WI38 (cell line): ENCODE results near the gene SNAPC5.

Source experiments
- H3K4me3 ChIP-seq: 2 replicates; pipeline ENCODE4 v1.5.1; 2011; ENCODE audit warnings: low read depth, mild to moderate bottlenecking, control low read depth, low read length
- TF ChIP-seq, protein P1 (sequence below): IDR thresholded peaks from 2 replicates; pipeline ENCODE4 v1.5.1; 2012; ENCODE audit warnings: low read depth, mild to moderate bottlenecking, control low read depth, low read length

SNAPC5 gene

DNA sequence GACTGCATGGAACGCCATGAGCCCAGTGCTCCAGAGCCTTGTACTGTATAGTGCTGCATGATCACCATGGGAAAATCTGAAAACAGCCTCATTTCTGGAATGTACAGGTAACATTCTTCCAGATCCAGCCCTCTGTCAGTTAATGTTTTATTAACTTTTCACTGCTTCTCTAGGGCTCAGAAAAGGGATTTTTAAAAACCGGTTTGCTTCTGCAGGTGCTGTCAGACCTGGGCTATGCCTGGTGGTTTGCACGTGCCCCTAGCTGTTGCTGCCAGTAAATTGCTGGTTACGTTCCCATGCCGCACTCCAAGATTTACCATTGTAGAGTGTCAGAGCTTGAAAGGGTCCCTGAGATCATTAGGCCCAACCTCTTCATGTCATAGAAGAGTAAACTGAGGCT is 9.0 kb downstream of the SNAPC5 start:
- TF ChIP-seq, protein P1, sequence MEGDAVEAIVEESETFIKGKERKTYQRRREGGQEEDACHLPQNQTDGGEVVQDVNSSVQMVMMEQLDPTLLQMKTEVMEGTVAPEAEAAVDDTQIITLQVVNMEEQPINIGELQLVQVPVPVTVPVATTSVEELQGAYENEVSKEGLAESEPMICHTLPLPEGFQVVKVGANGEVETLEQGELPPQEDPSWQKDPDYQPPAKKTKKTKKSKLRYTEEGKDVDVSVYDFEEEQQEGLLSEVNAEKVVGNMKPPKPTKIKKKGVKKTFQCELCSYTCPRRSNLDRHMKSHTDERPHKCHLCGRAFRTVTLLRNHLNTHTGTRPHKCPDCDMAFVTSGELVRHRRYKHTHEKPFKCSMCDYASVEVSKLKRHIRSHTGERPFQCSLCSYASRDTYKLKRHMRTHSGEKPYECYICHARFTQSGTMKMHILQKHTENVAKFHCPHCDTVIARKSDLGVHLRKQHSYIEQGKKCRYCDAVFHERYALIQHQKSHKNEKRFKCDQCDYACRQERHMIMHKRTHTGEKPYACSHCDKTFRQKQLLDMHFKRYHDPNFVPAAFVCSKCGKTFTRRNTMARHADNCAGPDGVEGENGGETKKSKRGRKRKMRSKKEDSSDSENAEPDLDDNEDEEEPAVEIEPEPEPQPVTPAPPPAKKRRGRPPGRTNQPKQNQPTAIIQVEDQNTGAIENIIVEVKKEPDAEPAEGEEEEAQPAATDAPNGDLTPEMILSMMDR: no peak
- H3K4me3 ChIP-seq: no peak overlapping the region

DNA sequence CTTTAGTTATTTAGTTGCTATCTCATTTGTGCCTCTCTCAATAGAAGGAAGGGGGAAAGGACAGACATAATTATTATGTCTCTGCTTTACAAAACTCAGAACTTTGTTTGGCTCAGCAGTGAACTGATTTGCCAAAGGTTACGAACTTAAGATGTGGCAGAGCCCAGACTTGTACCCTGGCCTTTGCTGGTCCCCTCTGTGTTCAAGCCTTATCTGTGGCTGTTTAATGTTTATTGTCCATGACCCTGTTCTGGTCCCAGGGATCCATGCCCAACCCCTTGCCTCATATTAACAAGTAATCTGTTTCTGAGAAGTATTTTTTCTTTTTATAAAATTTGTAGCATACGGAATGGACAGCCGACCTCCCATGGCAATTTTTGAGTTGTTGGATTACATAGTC is 10.7 kb downstream of the SNAPC5 start:
- no peak overlapping the region for H3K4me3 ChIP-seq
- TF ChIP-seq, protein P1: no peak

DNA sequence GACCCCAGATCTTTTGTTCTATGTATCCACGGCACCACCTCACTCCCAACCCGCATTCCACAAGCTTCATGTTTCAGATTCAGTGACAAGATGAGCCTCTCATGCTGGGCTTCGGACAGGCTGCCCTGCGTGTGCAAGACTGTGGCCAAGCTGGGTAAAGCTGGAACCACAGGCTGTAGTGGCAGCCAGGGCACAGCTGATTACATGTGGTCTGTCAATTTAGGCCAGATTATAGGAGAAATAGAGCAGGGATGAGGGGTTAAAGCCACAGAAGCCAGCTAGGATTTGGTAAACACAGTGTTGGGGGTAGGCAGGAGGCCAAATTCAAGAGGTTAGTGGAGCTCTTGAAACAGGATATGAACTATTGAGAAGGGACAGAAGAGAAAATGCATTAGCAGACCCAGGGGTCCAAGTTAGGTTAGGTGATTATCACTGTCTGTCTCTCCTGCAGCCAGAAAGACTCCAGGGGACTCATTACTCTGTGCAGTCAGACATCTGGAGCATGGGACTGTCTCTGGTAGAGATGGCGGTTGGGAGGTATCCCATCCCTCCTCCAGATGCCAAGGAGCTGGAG is 12.9 kb downstream of the SNAPC5 start:
- H3K4me3 ChIP-seq: no peak overlapping the region
- TF ChIP-seq, protein P1: no peak

DNA sequence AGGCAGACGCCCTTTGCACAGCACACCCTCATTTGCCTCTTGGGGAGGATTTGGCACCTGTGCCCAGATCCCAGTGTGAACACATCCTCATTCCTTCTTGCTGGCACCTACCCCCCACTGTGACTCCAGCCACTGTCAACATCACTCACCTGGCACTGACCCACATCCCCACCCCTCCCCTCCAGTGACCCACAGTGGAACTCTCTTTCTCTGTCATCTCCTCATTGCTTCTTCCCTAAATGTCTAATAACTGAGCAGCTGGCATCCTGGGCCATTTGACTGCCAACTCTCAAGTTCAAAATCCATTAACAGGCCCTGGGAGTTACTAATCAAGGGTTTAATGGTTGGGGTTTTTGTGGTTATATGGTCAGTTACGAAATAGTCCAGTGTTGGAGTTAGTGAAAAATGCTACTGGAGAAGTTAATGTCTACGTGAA is 14.4 kb downstream of the SNAPC5 start:
- TF ChIP-seq, protein P1: no peak
- H3K4me3 ChIP-seq: no peak overlapping the region

DNA sequence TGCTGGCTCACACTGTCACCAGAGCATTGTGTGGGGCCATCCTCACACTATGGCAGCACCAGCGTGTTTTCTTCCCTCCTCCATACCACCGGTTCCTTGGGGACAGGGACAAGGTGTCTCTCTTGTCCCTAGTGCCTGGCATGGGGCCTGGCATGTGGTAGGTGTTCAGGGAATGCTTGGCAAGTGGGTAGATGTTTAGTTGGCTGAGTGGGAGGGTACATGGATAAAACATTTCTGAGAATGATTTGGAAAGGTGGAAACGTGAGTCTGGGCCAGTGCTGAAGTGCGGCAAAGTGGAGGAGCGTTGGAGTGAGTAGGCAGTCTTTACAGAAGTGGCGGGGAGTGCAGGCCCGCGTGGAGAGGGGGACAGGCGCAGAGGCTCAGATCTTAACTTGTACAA is 15.0 kb downstream of the SNAPC5 start:
- TF ChIP-seq, protein P1: no peak
- H3K4me3 ChIP-seq: no peak overlapping the region

DNA sequence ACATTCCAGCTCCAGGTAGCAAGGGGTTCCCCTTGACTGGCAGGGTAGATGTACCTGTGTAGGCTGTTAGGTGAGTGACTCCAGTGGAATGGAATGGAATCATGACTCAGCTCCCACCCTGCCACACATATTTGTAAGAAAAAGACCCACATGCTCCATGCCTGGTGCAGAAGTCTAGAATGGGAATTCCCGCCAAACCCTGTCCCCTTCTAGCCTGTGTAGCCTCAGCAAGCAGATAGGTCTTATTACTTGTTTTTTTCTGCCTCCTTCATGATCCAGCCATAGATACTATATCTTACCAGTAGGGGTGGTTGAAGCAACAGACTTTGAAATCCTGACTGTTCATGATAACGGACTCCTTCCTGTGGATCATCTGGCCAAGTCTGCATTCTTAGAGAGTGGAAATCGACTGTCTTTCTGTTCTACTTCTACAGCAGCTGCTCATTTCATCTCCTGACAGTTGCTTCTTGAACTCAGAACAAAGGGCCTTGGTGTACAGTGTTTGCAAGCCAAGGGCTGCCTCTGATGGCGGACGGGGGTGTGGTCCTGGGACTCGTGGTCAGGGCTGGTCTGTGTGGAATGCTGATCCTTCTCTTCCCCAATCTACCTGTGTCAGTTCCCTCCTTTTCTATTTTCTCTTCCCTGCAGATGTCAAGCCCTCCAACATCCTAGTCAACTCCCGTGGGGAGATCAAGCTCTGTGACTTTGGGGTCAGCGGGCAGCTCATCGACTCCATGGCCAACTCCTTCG is 16.3 kb downstream of the SNAPC5 start:
- H3K4me3 ChIP-seq: no peak overlapping the region
- TF ChIP-seq, protein P1: no peak

DNA sequence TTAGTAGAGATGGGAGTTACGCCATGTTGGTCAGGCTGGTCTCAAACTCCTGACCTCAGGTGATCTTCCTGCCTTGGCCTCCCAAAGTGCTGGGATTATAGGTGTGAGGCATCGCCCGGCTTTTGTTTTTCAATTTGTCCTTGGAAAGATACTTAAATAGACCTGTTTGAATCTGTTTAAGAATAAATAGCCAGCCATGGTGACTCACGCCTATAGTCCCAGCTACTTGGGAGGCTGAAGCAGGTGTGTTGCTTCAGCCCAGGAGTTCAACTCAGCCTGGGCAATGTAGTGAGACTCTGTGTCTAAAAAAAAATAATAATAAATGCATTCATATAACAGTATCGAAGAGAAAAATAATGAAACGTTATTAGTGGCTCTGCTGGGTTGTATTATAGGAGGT is 17.3 kb downstream of the SNAPC5 start:
- H3K4me3 ChIP-seq: no peak overlapping the region
- TF ChIP-seq, protein P1: no peak
